Amygdala (tissue), 56 donors: ENCODE results near the gene PGRMC2.

Experiments used
- DNase-seq, 56 donors: peaks; one replicate each; lab custom pipeline; 2025; lab: John Stamatoyannopoulos, UW

The PGRMC2 gene

GRCh38 chr4:128225148-128225547 lies 62.5 kb downstream of the PGRMC2 start:
- DNase-seq: no peak

GRCh38 chr4:128221586-128221985 lies 66.0 kb downstream of the PGRMC2 start:
- no peak for DNase-seq

GRCh38 chr4:128220286-128221235 lies 67.1 kb downstream of the PGRMC2 start:
- no peak for DNase-seq
